RWPE1 (cell line): Measurements from ENCODE around the gene MEG3.

Experiments used
- CTCF ChIA-PET: fragments of 350-600 bp; sonication (Branson Sonifier 250); formaldehyde crosslinking; extraction: SDS; loops from one replicate; lab custom pipeline; 2021; lab: Yijun Ruan, JAX
- POLR2A ChIA-PET: fragments of 400-600 bp; formaldehyde crosslinking; extraction: SDS; loops from one replicate; lab custom pipeline; 2020; ENCODE audit warnings: antibody characterized with exemption; ENCODE audit not compliant: low non-redundant PET; lab: Yijun Ruan, JAX
- DNase-seq: peaks from one replicate; pipeline ENCODE4 v3.0.0; 2012; ENCODE audit warnings: low spot score
- H3K27ac ChIP-seq: fragments of 450-650 bp; 2 replicates; pipeline ENCODE4 v1.5.1; 2017
- CTCF ChIP-seq: fragments of 450-650 bp; conservative IDR thresholded peaks from 2 replicates; pipeline ENCODE4 v1.5.1; 2017; ENCODE audit warnings: low read depth, mild to moderate bottlenecking

MEG3 gene

GRCh38 chr14:100822532-100823296, 3.2 kb upstream of the MEG3 start:
- no peak for TF ChIP-seq CTCF
- ChIA-PET POLR2A (no interaction called here), CTCF (interaction anchor here (0.6 kb wide), 2 partner anchors 159 to 189 kb away, joined by 3 read pairs; no protein-coding TSS in a partner anchor)
- no peak for DNase-seq
- H3K27ac ChIP-seq, result no peak overlapping the region

GRCh38 chr14:100823413-100824080, 2.4 kb upstream of the MEG3 start:
- TF ChIP-seq CTCF, result no peak
- ChIA-PET POLR2A (no interaction called here), CTCF (interaction anchor here (0.6 kb wide), 1 partner anchor 188 kb away, joined by 3 read pairs; no protein-coding TSS in a partner anchor)
- no peak for DNase-seq
- H3K27ac ChIP-seq, result no peak overlapping the region

- ChIA-PET POLR2A (no interaction called here), CTCF (no interaction called here)
- no peak overlapping the region for H3K27ac ChIP-seq
- no peak for DNase-seq
- no peak for TF ChIP-seq CTCF
Measured at GRCh38 chr14:100824091-100824551, 1.8 kb upstream of the MEG3 start.

GRCh38 chr14:100824901-100825712, 811 bp upstream of the MEG3 start:
- no peak for TF ChIP-seq CTCF
- DNase-seq, result no peak
- H3K27ac ChIP-seq, result no peak overlapping the region
- POLR2A ChIA-PET, result no interaction called here
- CTCF ChIA-PET, result no interaction called here

GRCh38 chr14:100826391-100827100, 628 bp downstream of the MEG3 start:
- no peak for TF ChIP-seq CTCF
- ChIA-PET POLR2A (no interaction called here), CTCF (interaction anchor here (0.6 kb wide), 2 partner anchors 431 to 507 kb away, joined by 3 to 6 read pairs; no protein-coding TSS in a partner anchor)
- H3K27ac ChIP-seq, result no peak overlapping the region
- no peak for DNase-seq
